Ovary (tissue), 9 donors: Measurements from ENCODE around the gene GOT1. TPM values are rescaled to one million over a fixed set of nuclear protein-coding genes. Genes with fewer than 3 reads are reported as not detected.

Experiments used
- DNase-seq, 5 donors: peaks; one replicate each; pipeline ENCODE4 v3.0.0-alpha.2; 2019 to 2020
- H3K27ac ChIP-seq, 2 donors: fragments of 200-600 bp; one replicate each; pipeline versions ENCODE4 v1.5.1 to v1.8.0; 2019 to 2022
- H3K27me3 ChIP-seq: fragments of 200-600 bp; one replicate; pipeline ENCODE4 v1.8.0; 2022
- H3K36me3 ChIP-seq: fragments of 200-600 bp; sonication (generic); one replicate; pipeline ENCODE4 v1.5.1; 2019
- H3K4me1 ChIP-seq: one replicate; pipeline ENCODE4 v1.8.1; 2013; ENCODE audit warnings: mild to moderate bottlenecking, moderate library complexity; ENCODE audit not compliant: insufficient read depth
- H3K4me3 ChIP-seq: fragments of 200-600 bp; sonication (generic); one replicate; pipeline ENCODE4 v1.5.1; 2017
- H3K9me3 ChIP-seq, 2 donors: fragments of 200-600 bp in 1 of 2; sonication (generic) in 1 of 2; one replicate each; pipeline versions ENCODE4 v1.5.1 to v1.8.1; 2013 to 2019; ENCODE audit warnings: mild to moderate bottlenecking in 1 of 2, moderate library complexity in 1 of 2
- EP300 ChIP-seq: sonication (generic); formaldehyde crosslinking; IDR thresholded peaks from one replicate; pipeline ENCODE4 v1.6.1; 2017; ENCODE audit warnings: antibody characterized with exemption
- POLR2A ChIP-seq: fragments of 450-650 bp; IDR thresholded peaks from one replicate; pipeline ENCODE4 v1.6.1; 2017; ENCODE audit warnings: antibody characterized with exemption, mild to moderate bottlenecking, moderate library complexity
- WGBS, 3 donors: extraction: QIAGEN DNeasy Blood & Tissue Kit in 1 of 3; methylation state at CpG; one replicate each; pipeline versions ENCODE4 v1.1.5 to v1.1.7; 2013 to 2017; 5-methylcytosine and 5-hydroxymethylcytosine counted together
- intact Hi-C, 4 donors: fragments of 100-400 bp; cut with DNase I; formaldehyde crosslinking; loops; one replicate each; pipeline versions ENCODE4 v1.11.0 to v1.15.1; 2022 to 2023
- polyA plus RNA-seq, 2 donors: library from polyadenylated mRNA; stranded (reverse); fragments of 200-250 nt in 1 of 2; fragments of 350-450 nt in 1 of 2; fragmentation: Illumina TruSeq in 1 of 2; extraction: RNeasy Lipid Tissue Mini Kit (QIAGEN cat#74804) in 1 of 2; gene quantifications; one replicate each; pipeline ENCODE4 v1.2.3, GENCODE V29; 2013 to 2014
- total RNA-seq, 7 donors: library from RNA; depleted of rRNA in 2 of 7; stranded (reverse); fragments of >200 nt in 2 of 7; fragmentation: NEBNext Ultra II Directional in 3 of 7; extraction: Animal tissue kit (Norgen Biotek cat#: 25700) in 3 of 7; gene quantifications; one replicate each; pipeline versions ENCODE4 v1.1.0 to v1.2.4, GENCODE V29; 2016 to 2023
- TF ChIP-seq, protein P1 (sequence below), 3 donors: fragments of 450-650 bp in 2 of 3; fragments of 200-600 bp in 1 of 3; IDR thresholded peaks; one replicate each; pipeline versions ENCODE4 v1.5.1 to v1.8.0; 2016 to 2022; ENCODE audit warnings: antibody characterized with exemption in 3 of 3, mild to moderate bottlenecking in 1 of 3
- donor health status: DM: no; HTN: no; CAD: no; lungs with moderate emphysema.
- donor health status: DM: no; HTN: no; CAD: no.
- donor health status: Bipolar disorder and iron deficiency.
- donor health status: DM: yes; HTN: yes; CAD: no.
- donor health status: DM: no; HTN: no; CAD: no.
- donor health status: DM: yes; HTN: yes; CAD: no.

The GOT1 gene
- total and polyA plus RNA-seq, 9 donors, result 12.5 to 80.4 (median 18.2) TPM

DNA sequence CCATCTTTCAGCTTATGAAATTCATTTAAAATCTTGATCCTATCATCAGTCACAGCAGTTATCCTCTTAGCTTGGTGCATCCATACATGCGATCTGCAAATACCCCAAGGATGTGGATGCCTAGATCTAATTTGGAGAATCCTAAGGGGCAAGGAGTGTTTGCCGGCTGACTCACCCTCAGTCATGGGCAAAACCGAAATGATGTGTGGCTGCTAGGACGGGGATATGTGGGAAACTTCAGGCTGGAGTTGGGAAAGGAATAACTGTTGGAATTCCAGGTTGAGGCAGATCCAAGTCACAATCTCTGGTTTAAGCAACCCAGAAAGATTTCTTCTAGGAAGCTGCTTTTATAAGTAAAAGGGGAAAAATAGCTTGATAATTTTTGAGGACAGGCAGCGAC lies 19.7 kb upstream of the GOT1 start:
- Histone ChIP-seq H3K4me1 (peaks cover 8% of the 10 kb centered on the region), H3K27me3 (no peaks in the 10 kb centered on the region), H3K4me3 (no peak overlapping the region), H3K36me3 (no peaks in the 10 kb centered on the region), H3K27ac (peak overlapping the region in 1 of 2 donors; percentile 28), H3K9me3 (no peaks in the 10 kb centered on the region)
- TF ChIP-seq EP300, result no peak
- DNase-seq, result no peak
- 12 to 32% (median 19%) methylated on average over 5 of the region's 5 CpGs for WGBS, 3 donors
- intact Hi-C loops, result no loop called here

DNA sequence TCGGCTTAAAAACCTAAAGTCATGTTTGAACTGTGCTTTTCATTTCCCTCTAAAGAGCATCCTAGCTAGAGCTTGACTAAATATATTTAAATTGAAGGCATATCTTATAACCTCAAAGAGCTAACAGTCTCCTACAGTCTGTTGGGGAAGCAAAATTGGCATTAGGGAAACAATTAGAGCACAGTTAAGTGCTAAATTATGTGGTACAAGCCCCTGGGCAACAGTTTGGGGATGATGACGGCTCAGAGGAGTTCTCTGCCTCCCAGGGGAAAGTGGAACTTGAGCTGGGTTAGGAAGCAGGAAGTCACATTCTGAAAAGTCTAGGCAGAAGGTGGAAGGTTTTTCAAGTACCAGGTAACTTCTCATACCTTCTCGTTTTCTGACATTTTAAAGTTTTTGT lies 18.6 kb upstream of the GOT1 start:
- no peaks in the 10 kb centered on the region for H3K36me3 ChIP-seq
- no peak overlapping the region for H3K27ac ChIP-seq
- H3K27me3 ChIP-seq, result no peaks in the 10 kb centered on the region
- H3K4me3 ChIP-seq, result no peak overlapping the region
- DNase-seq, result no peak
- WGBS, 3 donors, result 87 to 94% (median 93%) methylated on average over 3 of the region's 3 CpGs
- TF ChIP-seq EP300 (no peak), POLR2A (no peak)
- TF ChIP-seq, protein P1, sequence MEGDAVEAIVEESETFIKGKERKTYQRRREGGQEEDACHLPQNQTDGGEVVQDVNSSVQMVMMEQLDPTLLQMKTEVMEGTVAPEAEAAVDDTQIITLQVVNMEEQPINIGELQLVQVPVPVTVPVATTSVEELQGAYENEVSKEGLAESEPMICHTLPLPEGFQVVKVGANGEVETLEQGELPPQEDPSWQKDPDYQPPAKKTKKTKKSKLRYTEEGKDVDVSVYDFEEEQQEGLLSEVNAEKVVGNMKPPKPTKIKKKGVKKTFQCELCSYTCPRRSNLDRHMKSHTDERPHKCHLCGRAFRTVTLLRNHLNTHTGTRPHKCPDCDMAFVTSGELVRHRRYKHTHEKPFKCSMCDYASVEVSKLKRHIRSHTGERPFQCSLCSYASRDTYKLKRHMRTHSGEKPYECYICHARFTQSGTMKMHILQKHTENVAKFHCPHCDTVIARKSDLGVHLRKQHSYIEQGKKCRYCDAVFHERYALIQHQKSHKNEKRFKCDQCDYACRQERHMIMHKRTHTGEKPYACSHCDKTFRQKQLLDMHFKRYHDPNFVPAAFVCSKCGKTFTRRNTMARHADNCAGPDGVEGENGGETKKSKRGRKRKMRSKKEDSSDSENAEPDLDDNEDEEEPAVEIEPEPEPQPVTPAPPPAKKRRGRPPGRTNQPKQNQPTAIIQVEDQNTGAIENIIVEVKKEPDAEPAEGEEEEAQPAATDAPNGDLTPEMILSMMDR (IDR thresholded peaks at IDR 0.05), result no peak
- H3K9me3 ChIP-seq, result no peaks in the 10 kb centered on the region
- H3K4me1 ChIP-seq, result peaks cover 8% of the 10 kb centered on the region
- intact Hi-C loops, result no loop called here

DNA sequence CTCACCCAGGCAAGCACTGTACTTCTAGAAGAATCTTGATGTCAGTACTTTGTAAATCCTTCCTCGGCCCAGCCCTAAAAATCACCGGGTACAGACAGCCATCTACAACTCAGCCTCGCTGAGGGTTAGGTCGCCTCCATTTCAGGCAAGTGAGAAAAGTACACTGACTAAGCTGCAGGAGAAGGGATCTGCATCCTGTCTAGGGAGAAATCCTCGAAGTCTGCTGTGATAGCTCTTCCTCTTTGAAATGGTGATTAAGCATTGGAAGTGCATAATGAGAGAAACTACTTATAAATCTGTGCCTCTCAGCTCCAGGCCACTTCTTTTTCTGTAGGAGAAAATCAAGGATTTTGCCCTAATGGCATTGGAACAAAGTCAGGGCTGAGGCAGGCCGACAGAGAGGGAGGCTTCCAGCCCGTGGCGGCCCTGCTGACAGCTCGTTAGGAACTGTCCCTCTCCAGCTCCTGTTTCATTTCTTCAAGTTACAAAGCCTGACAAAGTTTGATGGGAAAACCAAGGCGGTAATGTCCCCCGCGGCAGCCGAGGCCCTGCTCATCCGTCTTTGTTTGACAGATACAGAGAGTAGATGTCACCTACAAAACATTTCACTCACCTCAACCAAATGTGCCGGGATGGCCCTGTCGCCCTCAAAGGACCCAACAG lies 14.1 kb upstream of the GOT1 start:
- no peak overlapping the region for H3K4me3 ChIP-seq
- H3K27ac ChIP-seq, result no peak overlapping the region
- H3K36me3 ChIP-seq, result no peaks in the 10 kb centered on the region
- TF ChIP-seq POLR2A (no peak), EP300 (no peak)
- TF ChIP-seq, protein P1 (IDR thresholded peaks at IDR 0.05), result no peak
- intact Hi-C loops, result no loop called here
- peaks cover 5% of the 10 kb centered on the region for H3K4me1 ChIP-seq
- 56 to 67% (median 64%) methylated on average over 16 of the region's 16 CpGs for WGBS, 3 donors
- H3K27me3 ChIP-seq, result no peaks in the 10 kb centered on the region
- DNase-seq, result no peak
- H3K9me3 ChIP-seq, result no peaks in the 10 kb centered on the region

DNA sequence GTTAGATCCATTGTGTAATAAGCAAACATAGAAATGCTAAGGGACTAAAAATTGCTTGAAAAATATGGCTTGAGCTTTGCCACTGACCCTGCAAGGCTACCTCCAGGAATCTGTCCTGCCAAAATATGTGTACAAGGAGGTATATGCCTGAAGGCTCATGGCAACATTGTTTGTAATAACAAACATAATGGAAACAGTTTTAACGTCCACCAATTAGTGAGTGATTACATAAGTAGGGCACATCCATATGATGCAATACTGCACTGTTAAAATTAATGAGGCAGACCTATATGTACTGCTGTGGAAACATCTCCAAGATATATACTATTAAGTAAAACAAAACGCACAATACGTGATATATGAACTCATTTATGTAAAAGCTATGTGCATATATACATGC lies 13.1 kb upstream of the GOT1 start:
- H3K4me3 ChIP-seq, result no peak overlapping the region
- no peaks in the 10 kb centered on the region for H3K27me3 ChIP-seq
- H3K9me3 ChIP-seq, result no peaks in the 10 kb centered on the region
- TF ChIP-seq POLR2A (no peak), EP300 (no peak)
- TF ChIP-seq, protein P1 (IDR thresholded peaks at IDR 0.05), result no peak
- intact Hi-C loops, result no loop called here
- no peaks in the 10 kb centered on the region for H3K36me3 ChIP-seq
- no peak overlapping the region for H3K27ac ChIP-seq
- H3K4me1 ChIP-seq, result no peaks in the 10 kb centered on the region
- DNase-seq, result no peak
- WGBS, 3 donors, result 74 to 81% (median 74%) methylated on average over 3 of the region's 3 CpGs

DNA sequence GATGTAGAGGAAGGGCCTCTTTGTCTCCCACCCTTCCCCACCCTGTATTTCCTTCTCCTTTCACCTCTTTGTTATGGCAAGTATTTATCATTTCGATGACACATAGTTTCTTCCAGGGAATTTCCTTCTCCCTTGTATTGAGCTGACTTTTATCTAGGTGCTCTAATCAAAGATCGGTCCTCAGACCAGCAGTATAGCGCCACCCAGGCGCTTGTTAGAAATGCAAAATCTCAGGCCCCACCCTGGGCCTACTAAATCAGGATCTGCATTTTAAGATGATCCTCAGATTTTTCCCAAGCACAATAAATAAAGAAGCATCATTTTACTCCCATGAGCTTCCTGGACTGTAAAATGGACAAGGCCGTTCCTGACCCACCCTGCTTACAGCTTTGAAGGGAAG lies 12.0 kb upstream of the GOT1 start:
- H3K4me1 ChIP-seq, result no peaks in the 10 kb centered on the region
- intact Hi-C loops, result no loop called here
- no peak for DNase-seq
- no peak overlapping the region for H3K4me3 ChIP-seq
- H3K27ac ChIP-seq, result no peak overlapping the region
- 81 to 87% (median 84%) methylated on average over 5 of the region's 5 CpGs for WGBS, 3 donors
- no peaks in the 10 kb centered on the region for H3K36me3 ChIP-seq
- TF ChIP-seq, protein P1 (IDR thresholded peaks at IDR 0.05), result no peak
- TF ChIP-seq POLR2A (no peak), EP300 (no peak)
- H3K9me3 ChIP-seq, result no peaks in the 10 kb centered on the region
- H3K27me3 ChIP-seq, result no peaks in the 10 kb centered on the region
